ENCODE measurements around the gene RNF186. TPM values are rescaled to one million over a fixed set of nuclear protein-coding genes. Genes with fewer than 3 reads are reported as not detected.
"Not testable (repeated sequence)": the region's sequence is repeated elsewhere in the genome, so short reads cannot be mapped to it uniquely, and the experiment has no call there.

Gene RNF186
- not detected for total RNA-seq

- ATAC-seq, result no peak
- no peak within 1 kb of the TSS for H3K27ac Mint-ChIP-seq
- no peak for DNase-seq (ENCODE audit: low spot score in 2 of 2)
- no peaks in the 10 kb centered on the region for H3K36me3 Mint-ChIP-seq
- H3K9me3 Mint-ChIP-seq, result no peaks in the 10 kb centered on the region
These were observed at the start of gene RNF186 for GRCh38 chr1:19814681-19815503. TSS of gene RNF186 (minus strand) at chr1:19815283. CDS start at chr1:19815101, 182 bp downstream.

DNA sequence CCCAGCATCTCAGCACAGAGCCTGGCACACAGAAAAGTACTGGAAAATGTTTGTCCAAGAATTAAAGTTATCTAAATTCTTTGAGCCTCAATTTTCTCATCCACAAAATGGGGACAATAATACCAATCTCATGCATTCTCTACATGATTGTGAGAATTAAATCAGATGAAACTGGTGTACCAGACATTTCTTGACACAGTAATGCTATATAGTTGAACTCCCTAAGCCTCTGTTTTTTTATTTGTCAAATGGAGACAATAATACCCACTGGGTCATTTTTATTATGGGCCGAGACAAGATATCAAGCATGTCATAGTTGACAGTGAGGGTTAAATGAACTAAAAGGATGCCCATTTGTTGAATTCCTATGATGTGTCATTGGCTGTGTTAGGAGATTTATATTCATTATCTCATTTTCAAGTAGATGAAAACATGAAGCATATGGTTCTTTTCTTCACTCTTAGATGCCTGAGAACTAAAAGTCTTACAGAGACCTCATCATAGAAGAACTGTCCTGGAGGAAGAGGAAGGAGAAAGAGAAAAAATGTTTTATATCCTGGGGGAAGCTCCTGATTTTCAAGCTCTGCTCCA is 49.6 kb upstream of the RNF186 start:
- ATAC-seq, result no peak
- DNase-seq (ENCODE audit: low spot score in 2 of 2), result no peak
- Mint-ChIP-seq H3K9me3 (peaks cover 7 to 9% of the 10 kb centered on the region in 2 donors), H3K36me3 (peaks cover 0 to 7% of the 10 kb centered on the region in 2 donors), H3K27ac (no peak overlapping the region)

- DNase-seq (ENCODE audit: low spot score in 2 of 2) (no peak), ATAC-seq (no peak)
- Mint-ChIP-seq H3K36me3 (peaks cover 0 to 7% of the 10 kb centered on the region in 2 donors), H3K9me3 (peaks cover 7 to 9% of the 10 kb centered on the region in 2 donors), H3K27ac (no peak overlapping the region)
These were observed 47.9 kb upstream of the RNF186 start for GRCh38 chr1:19862944-19863343.

DNA sequence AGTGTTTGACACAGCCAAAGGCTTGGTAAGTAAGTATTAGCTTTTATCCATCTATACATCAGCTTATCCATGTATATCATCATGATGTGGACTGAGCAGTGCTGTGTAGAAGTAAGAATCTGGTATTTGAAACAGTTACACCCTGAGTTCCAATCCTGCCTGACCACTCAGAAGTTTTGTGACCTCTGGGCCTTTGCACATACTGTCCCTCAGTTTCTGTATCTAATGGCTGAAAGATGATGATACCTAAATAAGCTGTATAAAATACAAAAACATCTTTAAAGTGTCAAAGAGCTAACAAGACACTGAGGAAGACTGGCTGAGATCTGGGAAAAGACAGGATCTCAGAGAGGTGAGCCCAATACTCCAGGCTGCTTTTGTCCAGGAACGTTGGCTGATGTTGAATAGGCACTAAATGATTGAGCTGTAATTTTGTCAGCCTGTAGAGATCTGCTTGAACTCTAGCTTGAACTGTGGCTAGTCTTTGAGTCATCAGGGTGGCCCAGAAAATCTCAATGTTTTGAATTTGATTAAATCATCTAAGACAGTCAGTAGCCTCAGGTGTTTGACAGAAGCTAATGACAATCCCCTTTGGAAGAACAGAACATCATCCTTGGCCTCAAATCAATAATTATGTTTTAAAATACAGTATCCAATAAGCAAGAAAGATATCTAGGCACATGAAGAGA is 46.9 kb upstream of the RNF186 start:
- ATAC-seq, result no peak
- Mint-ChIP-seq H3K36me3 (peaks cover 0 to 7% of the 10 kb centered on the region in 2 donors), H3K9me3 (peaks cover 7 to 9% of the 10 kb centered on the region in 2 donors), H3K27ac (no peak overlapping the region)
- DNase-seq (ENCODE audit: low spot score in 2 of 2), result no peak

GRCh38 chr1:19861034-19861433 is 46.0 kb upstream of the RNF186 start:
- Mint-ChIP-seq H3K9me3 (peaks cover 7 to 9% of the 10 kb centered on the region in 2 donors), H3K36me3 (peaks cover 0 to 7% of the 10 kb centered on the region in 2 donors), H3K27ac (no peak overlapping the region)
- no peak for DNase-seq (ENCODE audit: low spot score in 2 of 2)
- ATAC-seq, result no peak

- ATAC-seq (no peak), DNase-seq (ENCODE audit: low spot score in 2 of 2) (no peak)
- no peak overlapping the region for H3K27ac Mint-ChIP-seq
- H3K9me3 Mint-ChIP-seq, result peaks cover 7 to 9% of the 10 kb centered on the region in 2 donors
- H3K36me3 Mint-ChIP-seq, result peaks cover 0 to 7% of the 10 kb centered on the region in 2 donors
These were observed 45.3 kb upstream of the RNF186 start for GRCh38 chr1:19860418-19860817.

- Mint-ChIP-seq H3K9me3 (peaks cover 7 to 9% of the 10 kb centered on the region in 2 donors), H3K27ac (no peak overlapping the region), H3K36me3 (peaks cover 0 to 7% of the 10 kb centered on the region in 2 donors)
- DNase-seq (ENCODE audit: low spot score in 2 of 2) (no peak), ATAC-seq (no peak)
These were observed 44.8 kb upstream of the RNF186 start for GRCh38 chr1:19859876-19860275.

DNA sequence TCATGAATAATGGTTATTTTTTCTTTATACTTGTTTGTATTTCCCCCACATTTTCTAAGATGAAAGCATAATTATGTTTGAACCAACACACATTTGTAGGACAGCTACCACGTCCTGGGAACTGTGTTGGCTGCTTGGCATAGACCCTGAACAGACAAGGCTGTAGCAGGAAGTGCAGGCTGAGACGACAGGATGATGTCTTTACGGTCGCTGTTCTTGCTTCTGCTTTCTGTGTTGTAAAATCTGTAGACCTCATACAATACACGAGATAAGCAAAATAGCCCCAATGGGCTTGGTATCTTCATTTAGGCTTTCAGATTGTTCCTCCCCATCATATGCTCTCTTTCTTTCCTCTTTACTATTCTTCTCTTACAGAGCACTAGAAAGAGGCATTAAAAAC is 43.8 kb upstream of the RNF186 start:
- peaks cover 0 to 7% of the 10 kb centered on the region in 2 donors for H3K36me3 Mint-ChIP-seq
- ATAC-seq (no peak), DNase-seq (ENCODE audit: low spot score in 2 of 2) (no peak)
- no peak overlapping the region for H3K27ac Mint-ChIP-seq
- H3K9me3 Mint-ChIP-seq, result peaks cover 6 to 7% of the 10 kb centered on the region in 2 donors

DNA sequence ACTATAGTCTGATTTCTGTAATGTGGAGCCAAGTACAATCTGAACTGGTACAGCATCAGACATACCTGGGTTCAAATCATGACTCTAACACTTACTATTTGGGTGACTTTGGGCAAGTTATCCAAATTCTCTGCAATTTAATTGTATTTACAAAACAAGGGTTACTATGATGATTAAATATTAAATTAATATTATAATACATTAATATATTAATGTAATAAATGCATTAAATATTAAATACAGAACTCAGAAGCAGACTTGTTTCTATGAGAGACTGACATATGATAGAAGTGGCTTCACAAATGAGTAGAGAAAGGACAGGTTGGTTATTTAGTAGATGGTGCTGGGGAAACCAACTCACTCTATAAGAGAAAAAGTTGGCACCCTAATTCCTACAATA is 39.8 kb upstream of the RNF186 start:
- H3K36me3 Mint-ChIP-seq, result no peaks in the 10 kb centered on the region
- no peak for DNase-seq (ENCODE audit: low spot score in 2 of 2)
- ATAC-seq, result no peak
- no peaks in the 10 kb centered on the region for H3K9me3 Mint-ChIP-seq
- no peak overlapping the region for H3K27ac Mint-ChIP-seq

DNA sequence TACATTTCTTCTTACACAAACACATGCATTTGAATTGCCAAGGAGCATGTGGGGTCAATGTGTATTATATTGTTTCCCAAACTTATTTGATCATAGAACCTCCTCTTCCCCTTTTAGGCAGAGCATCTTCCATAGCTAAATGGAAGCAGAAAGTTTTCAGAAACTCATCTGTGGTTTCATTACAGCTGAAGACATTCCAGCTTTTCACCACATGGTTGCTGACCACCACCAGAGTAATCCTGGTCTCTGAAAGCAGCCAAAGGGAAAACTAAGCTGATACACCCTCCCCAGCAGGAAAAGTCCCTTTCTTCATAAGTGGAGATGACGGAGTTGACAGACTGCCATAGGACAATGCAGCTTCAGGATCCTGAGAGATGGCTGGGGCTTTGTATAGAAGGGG is 37.0 kb upstream of the RNF186 start:
- Mint-ChIP-seq H3K36me3 (no peaks in the 10 kb centered on the region), H3K27ac (no peak overlapping the region), H3K9me3 (no peaks in the 10 kb centered on the region)
- no peak for ATAC-seq
- DNase-seq (ENCODE audit: low spot score in 2 of 2), result no peak

GRCh38 chr1:19850214-19850613 is 35.1 kb upstream of the RNF186 start:
- ATAC-seq, result no peak

DNA sequence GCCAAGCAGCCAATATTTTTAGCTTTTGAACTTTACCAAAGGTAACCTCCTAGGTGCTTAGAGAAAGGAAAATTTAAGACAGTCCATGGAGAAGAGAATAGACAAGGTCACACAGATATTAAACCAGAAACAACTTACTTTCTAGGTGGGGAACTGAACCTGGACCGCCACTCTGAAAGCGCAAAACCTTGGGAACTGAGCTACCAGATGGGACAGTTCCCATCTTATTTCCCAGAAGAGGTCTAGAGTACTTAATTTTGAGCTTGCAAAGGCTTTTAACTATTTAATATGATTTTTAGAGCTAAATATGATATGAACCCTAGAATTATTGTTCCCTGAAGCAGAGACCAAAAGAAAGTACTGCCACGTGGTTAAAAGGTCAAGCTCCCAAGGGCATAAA is 34.2 kb upstream of the RNF186 start:
- not testable (repeated sequence) for H3K36me3 Mint-ChIP-seq

More at GRCh38 chr1:19850214-19850613, 35.1 kb upstream of the RNF186 start:
- no peak for DNase-seq (ENCODE audit: low spot score in 2 of 2)
- no peaks in the 10 kb centered on the region for H3K36me3 Mint-ChIP-seq
- no peaks in the 10 kb centered on the region for H3K9me3 Mint-ChIP-seq
- no peak overlapping the region for H3K27ac Mint-ChIP-seq

DNA sequence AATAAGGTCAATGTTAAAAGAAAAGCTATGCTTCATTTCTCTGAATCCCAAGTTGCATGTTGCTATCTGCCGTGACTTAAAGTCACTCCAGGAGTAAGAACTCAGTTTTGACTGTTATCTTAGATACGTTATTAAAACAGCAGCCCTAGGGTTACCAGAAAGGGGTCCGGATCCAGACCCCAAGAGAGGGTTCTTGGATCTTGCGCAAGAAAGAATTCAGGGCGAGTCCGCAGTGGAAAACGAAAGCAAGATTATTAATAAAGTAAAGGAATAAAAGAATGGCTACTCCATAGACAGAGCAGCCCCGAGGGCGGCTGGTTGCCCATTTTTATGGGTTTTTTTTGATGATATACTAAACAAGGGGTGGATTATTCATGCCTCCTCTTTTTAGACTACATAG is 32.3 kb upstream of the RNF186 start:
- not testable (repeated sequence) for ATAC-seq; H3K36me3 Mint-ChIP-seq; H3K9me3 Mint-ChIP-seq; H3K27ac Mint-ChIP-seq; DNase-seq (ENCODE audit: low spot score in 2 of 2)

More for the DNA sequence above, 34.2 kb upstream of the RNF186 start:
- ATAC-seq; DNase-seq (ENCODE audit: low spot score in 2 of 2); H3K27ac Mint-ChIP-seq; H3K9me3 Mint-ChIP-seq: not testable (repeated sequence)

DNA sequence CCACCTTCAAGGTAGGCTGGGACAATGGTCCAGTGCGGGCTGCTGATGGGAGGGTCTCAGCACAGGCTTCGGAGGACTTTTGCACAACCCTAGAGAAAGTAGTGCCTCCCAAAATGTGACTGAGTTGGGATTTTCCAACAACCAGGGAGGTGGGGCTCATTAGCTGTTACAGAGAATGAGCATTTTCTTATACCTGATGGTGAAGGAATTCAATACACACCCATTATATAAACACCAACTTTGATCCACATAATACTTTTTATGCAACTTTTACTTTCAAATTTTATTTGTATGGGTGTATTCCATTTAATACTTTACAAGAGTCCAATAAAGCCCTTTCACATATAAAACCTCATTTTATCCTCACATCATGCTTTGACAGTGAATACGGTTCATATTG is 31.3 kb upstream of the RNF186 start:
- no peaks in the 10 kb centered on the region for H3K36me3 Mint-ChIP-seq
- H3K9me3 Mint-ChIP-seq, result no peaks in the 10 kb centered on the region
- DNase-seq (ENCODE audit: low spot score in 2 of 2), result no peak
- ATAC-seq, result no peak
- no peak overlapping the region for H3K27ac Mint-ChIP-seq

DNA sequence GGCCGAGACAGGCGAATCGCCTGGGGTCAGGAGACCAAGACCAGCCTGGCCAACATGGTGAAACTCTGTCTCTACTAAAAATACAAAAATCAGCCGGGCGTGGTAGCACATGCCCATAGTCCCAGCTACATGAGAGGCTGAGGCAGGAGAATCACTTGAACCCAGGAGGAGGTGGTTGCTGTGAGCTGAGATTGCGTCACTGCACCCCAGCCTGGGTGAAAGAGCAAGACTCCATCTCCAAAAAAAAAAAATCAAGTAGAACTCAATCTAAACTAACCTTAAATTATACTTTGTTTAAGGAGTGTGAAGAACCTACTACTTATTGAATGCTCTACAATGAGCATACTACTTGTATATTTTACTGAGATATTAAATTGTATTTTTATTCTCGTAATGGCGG is 30.5 kb upstream of the RNF186 start:
- DNase-seq (ENCODE audit: low spot score in 2 of 2) (no peak), ATAC-seq (no peak)
- no peaks in the 10 kb centered on the region for H3K36me3 Mint-ChIP-seq

GRCh38 chr1:19844731-19845495 is 29.8 kb upstream of the RNF186 start:
- Mint-ChIP-seq H3K27ac (no peak overlapping the region), H3K36me3 (no peaks in the 10 kb centered on the region), H3K9me3 (peaks cover 0 to 7% of the 10 kb centered on the region in 2 donors)
- ATAC-seq (no peak), DNase-seq (ENCODE audit: low spot score in 2 of 2) (no peak)

More for the DNA sequence above, 30.5 kb upstream of the RNF186 start:
- H3K9me3 Mint-ChIP-seq, result peaks cover 0 to 5% of the 10 kb centered on the region in 2 donors
- no peak overlapping the region for H3K27ac Mint-ChIP-seq
